A673 (cell line): ENCODE measurements around the gene RGS7. TPM values are rescaled to one million over a fixed set of nuclear protein-coding genes. Genes with fewer than 3 reads are reported as not detected.

Experiments
- microRNA-seq: library from miRNA; unstranded; fragments of <30 nt; microRNA quantifications from one replicate; pipeline ENCODE4 v1.2.0, GENCODE V29; 2021
- total RNA-seq: library from RNA; stranded (reverse); gene quantifications from 2 replicates; pipeline ENCODE4 v1.2.3, GENCODE V29; 2021

RGS7 gene
- total RNA-seq, 1 experiment from 2014 or later: not detected

Small RNA genes within 50 kb of the gene (microRNA-seq; reads per million reads assigned to microRNA genes)
- not detected for gene MIR3123

Other genes starting within 250 kb of the RGS7 start
- 73.6 and 75.4 TPM in 2 replicates for gene FH, start 162.6 kb upstream of the RGS7 start, total RNA-seq
- gene KMO, start 175.2 kb upstream of the RGS7 start, total RNA-seq: 11.8 and 12.7 TPM in 2 replicates